SU-DHL-6 (cell line): ENCODE results near the gene LDHAL6B.

ENCODE experiments used
- H2AFZ ChIP-seq: fragments of 200-600 bp; sonication (generic); 2 replicates; pipeline ENCODE4 v1.6.1; 2014; ENCODE audit warnings: low read depth, mild to moderate bottlenecking, moderate library complexity, mixed read lengths, antibody characterized with exemption, low read length; ENCODE audit not compliant: severe bottlenecking
- H3F3A ChIP-seq: fragments of 200-600 bp; shearing (Covaris generic); 2 replicates; pipeline ENCODE4 v1.6.0; 2016; ENCODE audit warnings: antibody characterized with exemption, mild to moderate bottlenecking; ENCODE audit not compliant: insufficient read depth
- H3K27ac ChIP-seq: fragments of 200-600 bp; sonication (generic); 2 replicates; pipeline ENCODE4 v1.5.1; 2016; ENCODE audit warnings: low read depth, mild to moderate bottlenecking, low read length, moderate library complexity, mixed read lengths
- H3K27me3 ChIP-seq: fragments of 200-600 bp; sonication (generic), shearing (Covaris generic); 2 replicates; pipeline ENCODE4 v1.6.0; 2014; ENCODE audit warnings: mild to moderate bottlenecking, low read length
- H3K36me3 ChIP-seq: fragments of 200-600 bp; sonication (generic); 2 replicates; pipeline ENCODE4 v1.6.1; 2014; ENCODE audit warnings: mild to moderate bottlenecking, low read length, mixed read lengths
- H3K4me2 ChIP-seq: fragments of 300-600, 200-600 bp; shearing (Covaris generic), sonication (generic); 2 replicates; pipeline ENCODE4 v1.6.0; 2014; ENCODE audit warnings: low read length, low read depth, mild to moderate bottlenecking; ENCODE audit not compliant: poor library complexity, severe bottlenecking
- H3K4me3 ChIP-seq: fragments of 200-600 bp; sonication (generic); 2 replicates; pipeline ENCODE4 v1.5.1; 2014; ENCODE audit warnings: antibody characterized with exemption, low read length, mild to moderate bottlenecking, mixed read lengths; ENCODE audit not compliant: insufficient read depth, poor library complexity, severe bottlenecking
- H3K79me2 ChIP-seq: fragments of 200-600 bp; sonication (generic); 2 replicates; pipeline ENCODE4 v1.6.1; 2014; ENCODE audit warnings: mild to moderate bottlenecking, low read length, moderate library complexity; ENCODE audit not compliant: insufficient read depth
- H3K9ac ChIP-seq: fragments of 200-600 bp; sonication (generic); 2 replicates; pipeline ENCODE4 v1.7.0; 2014; ENCODE audit warnings: mild to moderate bottlenecking, low read length
- H3K9me2 ChIP-seq: fragments of 200-600 bp; sonication (generic); replicated peaks from 2 replicates; pipeline ENCODE4 v1.6.1; 2014; ENCODE audit warnings: low read length; ENCODE audit not compliant: insufficient read depth
- H3K9me3 ChIP-seq: fragments of 200-600 bp; sonication (generic); 2 replicates; pipeline ENCODE4 v1.6.1; 2014; ENCODE audit warnings: low read length, mixed read lengths; ENCODE audit not compliant: insufficient read depth
- H4K20me1 ChIP-seq: fragments of 200-600 bp; sonication (generic); 2 replicates; pipeline ENCODE4 v1.6.1; 2014; ENCODE audit warnings: low read depth, mild to moderate bottlenecking, antibody characterized with exemption, low read length, moderate library complexity, mixed read lengths
- EZH2phosphoT487 ChIP-seq: fragments of 200-600 bp; sonication (generic), shearing (Covaris generic); conservative IDR thresholded peaks from 2 replicates; pipeline ENCODE4 v1.6.1; 2018; ENCODE audit warnings: mild to moderate bottlenecking, antibody characterized with exemption, low read length, moderate library complexity, mixed read lengths
- TF ChIP-seq, protein P1 (sequence below): fragments of 200-600 bp; sonication (generic); IDR thresholded peaks from one replicate; pipeline ENCODE4 v1.5.1; 2017; ENCODE audit warnings: antibody characterized with exemption, mild to moderate bottlenecking, low read length, moderate library complexity; ENCODE audit not compliant: insufficient read depth, poor library complexity, severe bottlenecking

Gene LDHAL6B

DNA sequence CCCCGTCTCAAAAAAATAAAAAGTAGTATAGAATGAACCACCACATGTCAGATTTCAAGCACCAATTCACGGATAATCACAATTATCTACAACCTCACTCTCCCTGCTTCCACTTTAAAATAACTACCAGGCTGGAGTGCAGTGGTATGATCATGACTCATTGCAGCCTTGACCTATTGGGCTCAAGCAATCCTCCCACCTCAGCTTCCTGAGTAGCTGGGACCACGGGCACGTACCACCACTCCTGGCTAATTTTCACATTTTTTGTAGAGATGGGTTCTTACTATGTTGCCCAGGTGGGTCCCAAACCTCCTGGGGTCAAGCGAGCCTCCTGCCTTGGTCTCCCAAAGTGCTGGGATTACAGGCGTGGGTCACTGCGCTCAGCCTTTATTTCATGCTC lies 38.1 kb upstream of the LDHAL6B start:
- Histone ChIP-seq H3K9me3 (no peaks in the 10 kb centered on the region), H3K9ac (no peak overlapping the region), H3K27me3 (no peaks in the 10 kb centered on the region), H3F3A (peaks cover 29% of the 10 kb centered on the region), H2AFZ (no peak overlapping the region), H3K27ac (no peak overlapping the region), H3K36me3 (peaks cover 59% of the 10 kb centered on the region), H3K79me2 (no peaks in the 10 kb centered on the region), H3K4me2 (no peak overlapping the region), H3K9me2 (no peaks in the 10 kb centered on the region), H3K4me3 (no peak overlapping the region), H4K20me1 (no peaks in the 10 kb centered on the region)
- TF ChIP-seq, protein P1, sequence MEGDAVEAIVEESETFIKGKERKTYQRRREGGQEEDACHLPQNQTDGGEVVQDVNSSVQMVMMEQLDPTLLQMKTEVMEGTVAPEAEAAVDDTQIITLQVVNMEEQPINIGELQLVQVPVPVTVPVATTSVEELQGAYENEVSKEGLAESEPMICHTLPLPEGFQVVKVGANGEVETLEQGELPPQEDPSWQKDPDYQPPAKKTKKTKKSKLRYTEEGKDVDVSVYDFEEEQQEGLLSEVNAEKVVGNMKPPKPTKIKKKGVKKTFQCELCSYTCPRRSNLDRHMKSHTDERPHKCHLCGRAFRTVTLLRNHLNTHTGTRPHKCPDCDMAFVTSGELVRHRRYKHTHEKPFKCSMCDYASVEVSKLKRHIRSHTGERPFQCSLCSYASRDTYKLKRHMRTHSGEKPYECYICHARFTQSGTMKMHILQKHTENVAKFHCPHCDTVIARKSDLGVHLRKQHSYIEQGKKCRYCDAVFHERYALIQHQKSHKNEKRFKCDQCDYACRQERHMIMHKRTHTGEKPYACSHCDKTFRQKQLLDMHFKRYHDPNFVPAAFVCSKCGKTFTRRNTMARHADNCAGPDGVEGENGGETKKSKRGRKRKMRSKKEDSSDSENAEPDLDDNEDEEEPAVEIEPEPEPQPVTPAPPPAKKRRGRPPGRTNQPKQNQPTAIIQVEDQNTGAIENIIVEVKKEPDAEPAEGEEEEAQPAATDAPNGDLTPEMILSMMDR: no peak
- no peak for TF ChIP-seq EZH2phosphoT487

DNA sequence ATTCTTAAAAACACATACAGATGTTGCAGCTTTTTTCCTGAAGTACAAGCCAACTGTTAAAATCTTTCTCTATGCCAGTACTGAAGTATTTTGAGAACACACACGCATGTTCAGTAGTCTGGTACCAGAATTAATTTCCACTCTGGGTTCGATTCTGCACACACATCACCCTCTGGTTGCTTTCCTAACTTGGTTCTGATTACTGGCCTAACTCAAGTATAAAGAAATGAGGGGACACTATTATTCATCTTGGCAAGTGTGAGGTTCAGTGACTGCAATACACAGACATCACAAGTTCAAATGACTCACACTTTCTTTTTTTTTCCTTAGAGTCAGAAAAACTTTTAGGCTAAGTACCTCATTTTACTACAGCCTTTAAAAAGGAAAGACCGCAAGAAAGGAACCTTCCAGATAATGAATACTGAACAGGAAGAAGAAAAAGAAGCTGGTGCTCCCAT lies 37.4 kb upstream of the LDHAL6B start:
- Histone ChIP-seq H4K20me1 (no peaks in the 10 kb centered on the region), H3K4me3 (no peak overlapping the region), H3K79me2 (no peaks in the 10 kb centered on the region), H3K9ac (no peak overlapping the region), H3K36me3 (peaks cover 65% of the 10 kb centered on the region), H3K27me3 (no peaks in the 10 kb centered on the region), H2AFZ (no peak overlapping the region), H3K27ac (no peak overlapping the region), H3F3A (peaks cover 28% of the 10 kb centered on the region), H3K9me2 (no peaks in the 10 kb centered on the region), H3K4me2 (no peak overlapping the region), H3K9me3 (no peaks in the 10 kb centered on the region)
- TF ChIP-seq, protein P1: no peak
- TF ChIP-seq EZH2phosphoT487: no peak

DNA sequence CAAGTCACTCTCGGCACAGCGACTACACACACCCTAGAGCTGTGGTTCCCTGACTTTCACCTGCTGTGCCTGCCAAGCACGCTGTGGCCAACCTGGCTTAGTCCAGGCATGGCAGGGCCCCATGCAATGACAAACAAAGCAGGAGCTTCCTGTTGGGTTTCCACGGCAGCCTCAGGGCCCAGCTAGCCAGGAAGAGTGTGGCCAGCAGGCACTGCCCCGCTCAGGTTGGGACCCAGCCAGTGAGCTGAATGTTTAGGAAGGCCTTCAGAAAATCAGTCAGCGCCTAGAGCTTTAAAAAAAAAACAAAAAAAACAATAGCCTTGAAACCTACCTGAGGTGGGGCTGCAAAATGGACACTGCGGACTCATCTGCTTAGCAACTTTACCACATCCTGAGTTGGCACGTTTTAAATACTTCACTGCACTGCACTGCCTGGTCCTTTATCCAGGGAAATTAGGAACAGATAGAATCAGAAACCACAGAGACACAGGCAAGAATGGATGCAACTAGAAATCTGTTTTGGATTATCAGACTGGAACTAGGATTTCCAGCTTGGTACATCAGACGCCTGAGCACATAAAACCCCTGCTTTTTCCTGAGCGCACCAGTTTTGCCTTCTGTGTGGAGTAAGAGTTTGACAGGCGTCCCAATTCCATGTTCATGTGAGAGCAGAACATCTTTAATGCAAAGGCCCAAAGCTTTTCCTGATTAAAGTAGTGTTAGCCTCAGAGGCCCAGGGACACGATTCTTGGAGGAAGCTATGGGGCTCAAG lies 36.2 kb upstream of the LDHAL6B start:
- Histone ChIP-seq H3K27ac (no peak overlapping the region), H3K36me3 (peaks cover 69% of the 10 kb centered on the region), H3F3A (peaks cover 23% of the 10 kb centered on the region)

More for the DNA sequence above, 36.2 kb upstream of the LDHAL6B start:
- no peaks in the 10 kb centered on the region for H4K20me1 ChIP-seq
- H3K27me3 ChIP-seq: no peaks in the 10 kb centered on the region
- no peaks in the 10 kb centered on the region for H3K79me2 ChIP-seq
- H3K4me3 ChIP-seq: no peak overlapping the region
- H3K9me3 ChIP-seq: no peaks in the 10 kb centered on the region
- no peak overlapping the region for H2AFZ ChIP-seq
- no peak overlapping the region for H3K4me2 ChIP-seq
- TF ChIP-seq EZH2phosphoT487: no peak
- TF ChIP-seq, protein P1: no peak
- H3K9me2 ChIP-seq: no peaks in the 10 kb centered on the region
- no peak overlapping the region for H3K9ac ChIP-seq
